Rectal smooth muscle tissue (tissue), 1 donor: ENCODE results near the gene WAC.

Experiments
- H3K27ac ChIP-seq: one replicate; pipeline ENCODE4 v1.7.0; 2013; ENCODE audit warnings: low read depth, low read length, inconsistent platforms
- H3K27me3 ChIP-seq: one replicate; pipeline ENCODE4 v1.7.0; 2013; ENCODE audit warnings: low read length; ENCODE audit not compliant: control insufficient read depth, insufficient read depth
- H3K36me3 ChIP-seq: one replicate; pipeline ENCODE4 v1.7.0; 2013; ENCODE audit warnings: low read length; ENCODE audit not compliant: control insufficient read depth, insufficient read depth
- H3K4me1 ChIP-seq: one replicate; pipeline ENCODE4 v1.7.0; 2013; ENCODE audit warnings: low read length; ENCODE audit not compliant: control insufficient read depth, insufficient read depth
- H3K4me3 ChIP-seq: one replicate; pipeline ENCODE4 v1.7.0; 2013; ENCODE audit warnings: low read length
- H3K9ac ChIP-seq: one replicate; pipeline ENCODE4 v1.7.0; 2013; ENCODE audit warnings: low read length

WAC gene

DNA sequence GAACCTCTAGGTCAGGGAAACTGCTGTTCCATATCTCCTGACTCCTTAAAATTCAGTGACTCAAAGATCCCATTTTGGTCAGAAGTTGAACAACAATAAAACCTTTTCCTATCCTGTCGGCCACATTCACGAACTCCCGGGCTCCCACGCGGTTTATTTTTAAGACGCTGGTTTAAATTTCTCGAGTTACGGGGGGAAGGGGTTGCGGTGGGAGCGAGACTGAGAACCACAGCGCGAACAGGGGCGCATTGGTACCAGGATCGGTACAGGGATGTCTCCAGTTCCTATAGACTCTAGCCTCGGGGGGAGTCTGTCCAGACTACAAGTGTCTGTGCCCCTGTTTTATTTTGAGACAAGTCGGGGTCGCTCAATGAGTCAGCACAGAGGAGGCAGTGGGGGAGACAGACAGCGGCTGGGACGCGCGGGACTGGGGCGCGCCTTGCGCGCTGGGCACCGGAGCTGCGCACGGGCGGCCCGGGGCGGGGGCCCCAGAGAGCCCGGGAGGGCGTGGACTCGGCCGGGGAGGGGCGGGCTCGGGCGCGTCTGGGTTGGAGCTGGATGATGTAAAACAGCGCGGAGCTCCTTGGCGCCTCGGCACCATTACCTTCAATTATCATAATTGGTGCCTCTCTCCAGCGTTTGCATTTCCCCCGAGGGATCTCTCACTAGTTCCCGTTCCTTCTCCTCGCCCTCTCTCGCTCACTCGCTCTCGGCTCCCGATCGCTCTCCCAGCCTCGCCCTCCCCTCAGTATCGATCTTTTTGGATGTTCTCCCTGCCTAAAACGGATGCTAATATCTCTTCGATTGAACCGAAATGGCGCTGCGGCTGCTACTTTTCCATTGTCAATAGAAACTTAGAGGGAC is 135.7 kb downstream of the WAC start:
- peak overlapping the region; percentile 59 for H3K4me3 ChIP-seq
- peaks cover 3% of the 10 kb centered on the region for H3K4me1 ChIP-seq
- peaks cover 3% of the 10 kb centered on the region for H3K27me3 ChIP-seq
- no peaks in the 10 kb centered on the region for H3K36me3 ChIP-seq
- no peak overlapping the region for H3K27ac ChIP-seq
- no peak overlapping the region for H3K9ac ChIP-seq

DNA sequence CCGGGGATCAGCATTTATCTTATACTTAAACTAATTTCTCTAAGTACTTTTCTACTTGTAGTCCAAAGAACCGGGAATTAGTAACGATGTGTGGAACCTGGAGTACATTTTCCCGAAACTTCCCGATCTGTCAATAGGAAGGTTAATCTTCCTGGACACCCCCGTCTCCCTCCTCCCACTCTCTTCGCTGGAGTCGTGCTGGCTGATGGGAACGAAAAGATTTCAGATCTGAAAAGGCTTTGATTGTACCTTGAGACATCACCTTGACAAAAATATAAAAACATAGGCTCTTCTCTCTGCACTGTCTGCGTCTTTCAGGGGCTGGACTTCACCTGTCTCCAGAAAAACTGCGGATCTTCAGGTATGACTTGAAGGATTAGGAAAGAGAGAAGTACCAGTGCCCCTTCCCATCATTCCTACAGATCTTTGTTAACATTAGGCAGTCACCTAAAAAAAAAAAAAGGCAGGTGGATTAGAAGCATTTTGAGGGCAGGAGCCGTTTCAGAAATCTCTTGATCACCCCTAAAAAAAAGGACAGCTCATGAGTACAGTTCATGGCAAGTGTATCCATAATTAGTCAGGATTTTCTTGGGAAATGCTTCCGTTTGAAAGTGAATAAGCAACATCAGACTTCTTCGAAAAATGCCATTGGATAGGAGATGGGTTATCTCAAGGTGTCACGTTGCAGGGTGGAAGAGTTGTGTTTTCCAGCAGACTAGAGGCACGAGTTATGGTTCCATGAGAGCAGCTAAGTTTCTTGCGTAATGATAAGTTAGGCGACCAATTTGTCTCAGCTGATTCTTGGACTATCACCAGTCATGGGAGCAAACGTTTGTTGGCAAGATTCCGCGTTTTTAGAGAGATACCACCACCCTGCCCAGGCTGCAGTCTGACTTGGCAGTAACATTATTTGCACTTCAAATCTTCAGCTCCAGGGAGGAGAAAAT is 136.6 kb downstream of the WAC start:
- Histone ChIP-seq H3K36me3 (no peaks in the 10 kb centered on the region), H3K27ac (no peak overlapping the region), H3K4me1 (peaks cover 3% of the 10 kb centered on the region), H3K9ac (no peak overlapping the region), H3K4me3 (peak overlapping the region; percentile 59), H3K27me3 (peaks cover 3% of the 10 kb centered on the region)
